Activated CD4-positive, alpha-beta T cell treated with anti-CD3 and anti-CD28 coated beads, Interleukin-2, amount 50 U/mL, for 24 hours (primary cell): ENCODE data around the gene ARHGEF7.
A peak's percentile ranks its signal among the peaks of the same experiment; 100 is the strongest.
"Not testable (repeated sequence)": the region's sequence is repeated elsewhere in the genome, so short reads cannot be mapped to it uniquely, and the experiment has no call there.

Source experiments
- DNase-seq, 2 donors: peaks; one replicate each; pipeline ENCODE4 v3.0.0-alpha.2; 2020; ENCODE audit warnings: low read depth in 1 of 2, low spot score in 1 of 2

ARHGEF7 gene

GRCh38 chr13:111171112-111171511 is 56.0 kb downstream of the ARHGEF7 start:
- no peak for DNase-seq

- DNase-seq = no peak
Measured at GRCh38 chr13:111171629-111172028, 56.5 kb downstream of the ARHGEF7 start.

DNA sequence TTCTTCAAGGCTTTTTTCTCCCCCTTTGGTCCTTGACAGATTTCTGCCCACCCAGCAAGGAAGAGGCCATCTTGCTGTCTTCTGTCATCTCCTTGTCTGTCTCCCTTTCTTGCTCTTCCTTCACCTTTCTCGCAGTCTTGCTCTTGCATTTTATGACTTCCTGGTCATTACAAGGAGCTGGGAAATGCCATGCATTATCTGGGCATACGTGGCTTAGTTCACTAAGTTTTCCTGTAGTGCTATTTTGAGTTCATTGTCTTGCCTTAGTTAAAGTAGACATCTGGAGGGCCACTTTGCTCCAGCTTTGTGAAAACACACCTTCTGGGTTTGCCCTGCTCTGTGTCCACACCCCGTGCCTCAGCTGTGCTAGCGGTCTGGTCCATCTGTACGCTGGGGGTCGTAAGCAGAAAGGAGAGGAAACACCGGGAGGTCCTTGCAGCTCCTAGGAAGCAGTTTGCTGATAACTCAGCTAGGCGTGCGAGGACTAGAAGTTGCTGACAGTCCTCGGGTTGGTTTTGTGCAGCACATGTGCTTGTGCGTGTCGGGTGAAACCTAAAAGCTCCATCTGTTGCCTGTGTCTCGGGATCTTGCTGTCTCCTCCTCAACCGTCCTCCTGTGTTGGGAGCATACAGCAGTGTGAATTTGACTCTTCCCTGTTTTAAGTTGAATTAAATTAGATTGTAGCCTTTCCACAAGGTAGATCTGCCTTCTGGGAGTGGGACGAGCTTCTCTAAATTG is 59.4 kb downstream of the ARHGEF7 start:
- DNase-seq = no peak

- no peak for DNase-seq
Measured at GRCh38 chr13:111175372-111175771, 60.3 kb downstream of the ARHGEF7 start.

- no peak for DNase-seq
Measured at GRCh38 chr13:111175935-111176334, 60.8 kb downstream of the ARHGEF7 start.

DNA sequence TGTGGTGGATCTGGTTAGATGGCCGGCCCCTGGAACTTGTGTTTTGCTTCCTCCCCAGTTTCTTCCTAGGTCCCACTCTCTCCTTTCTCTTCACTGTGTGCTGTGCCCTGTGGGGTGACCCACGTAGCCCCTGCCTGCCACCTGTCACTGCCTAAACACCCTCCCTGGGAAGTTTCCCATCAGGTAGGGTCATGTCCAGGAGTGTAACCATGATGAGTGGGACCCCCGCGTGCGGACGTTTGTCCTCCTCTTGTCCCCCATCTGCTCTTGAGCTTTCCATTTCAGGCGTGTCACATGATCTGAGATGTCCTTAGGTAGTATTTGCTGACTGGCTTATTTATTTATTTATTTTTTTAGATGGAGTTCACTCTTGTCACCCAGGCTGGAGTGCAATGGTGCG is 61.3 kb downstream of the ARHGEF7 start:
- no peak for DNase-seq

GRCh38 chr13:111177081-111177711 is 62.1 kb downstream of the ARHGEF7 start:
- DNase-seq = no peak

DNA sequence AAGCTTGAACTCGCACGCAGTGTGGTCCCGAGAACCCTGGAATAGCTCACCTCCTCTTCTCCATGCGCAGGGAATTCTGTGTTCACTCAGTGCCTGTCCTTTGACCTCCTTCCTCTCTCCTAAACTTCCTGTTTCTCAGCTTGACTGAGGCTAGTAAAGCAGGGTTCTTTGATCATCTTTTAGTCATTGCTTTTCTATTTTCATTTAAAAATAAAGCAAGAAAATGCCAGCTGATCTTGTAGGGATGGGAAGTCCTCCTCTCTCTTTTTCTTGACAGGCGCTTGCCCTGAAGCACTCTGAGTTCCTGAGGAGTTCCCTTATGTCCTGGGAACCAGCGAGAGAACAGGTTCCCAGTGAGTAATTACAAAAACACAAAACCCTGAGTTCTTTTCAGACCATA is 62.8 kb downstream of the ARHGEF7 start:
- DNase-seq = no peak

GRCh38 chr13:111178402-111178801 is 63.3 kb downstream of the ARHGEF7 start:
- no peak for DNase-seq

- no peak for DNase-seq
Measured at GRCh38 chr13:111179908-111180760, 65.0 kb downstream of the ARHGEF7 start.

- no peak for DNase-seq
Measured at GRCh38 chr13:111181977-111182376, 66.9 kb downstream of the ARHGEF7 start.

GRCh38 chr13:111183087-111183645 is 68.1 kb downstream of the ARHGEF7 start:
- DNase-seq = no peak

GRCh38 chr13:111183959-111184358 is 68.8 kb downstream of the ARHGEF7 start:
- no peak for DNase-seq

GRCh38 chr13:111184458-111185401 is 69.6 kb downstream of the ARHGEF7 start:
- no peak for DNase-seq

GRCh38 chr13:111186305-111186935 is 71.3 kb downstream of the ARHGEF7 start:
- no peak for DNase-seq

GRCh38 chr13:111187960-111188541 is 72.9 kb downstream of the ARHGEF7 start:
- no peak for DNase-seq

- peak in 1 of 2 donors; percentile 49 for DNase-seq
Measured at GRCh38 chr13:111189064-111189505, 74.0 kb downstream of the ARHGEF7 start.

DNA sequence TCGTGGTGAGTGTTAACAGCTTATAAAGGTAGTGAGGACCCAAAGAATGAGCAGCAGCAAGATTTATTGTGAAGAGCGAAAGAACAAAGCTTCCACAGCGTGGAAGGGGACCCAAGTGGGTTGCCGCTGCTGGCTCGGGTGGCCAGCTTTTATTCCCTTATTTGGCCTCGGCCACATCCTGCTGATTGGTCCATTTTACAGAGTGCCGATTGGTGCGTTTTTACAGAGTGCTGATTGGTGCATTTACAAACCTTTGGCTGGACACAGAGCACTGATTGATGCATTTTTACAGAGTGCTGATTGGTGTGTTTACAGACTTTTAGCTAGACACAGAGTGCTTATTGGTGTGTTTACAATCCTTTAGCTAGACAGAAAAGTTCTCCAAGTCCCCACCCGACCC is 74.4 kb downstream of the ARHGEF7 start:
- DNase-seq = not testable (repeated sequence)

GRCh38 chr13:111193223-111193622 is 78.1 kb downstream of the ARHGEF7 start:
- not testable (repeated sequence) for DNase-seq
